ENCODE measurements around the gene DCAF10. TPM values are rescaled to one million over a fixed set of nuclear protein-coding genes. Genes with fewer than 3 reads are reported as not detected.

DCAF10 gene
- total and polyA plus RNA-seq, 2 of the 13 experiments (the other 11 are each of a cell fraction or from before 2014, with no cell fraction given), result 9.2 to 20.3 TPM

- TF ChIP-seq, protein P1, sequence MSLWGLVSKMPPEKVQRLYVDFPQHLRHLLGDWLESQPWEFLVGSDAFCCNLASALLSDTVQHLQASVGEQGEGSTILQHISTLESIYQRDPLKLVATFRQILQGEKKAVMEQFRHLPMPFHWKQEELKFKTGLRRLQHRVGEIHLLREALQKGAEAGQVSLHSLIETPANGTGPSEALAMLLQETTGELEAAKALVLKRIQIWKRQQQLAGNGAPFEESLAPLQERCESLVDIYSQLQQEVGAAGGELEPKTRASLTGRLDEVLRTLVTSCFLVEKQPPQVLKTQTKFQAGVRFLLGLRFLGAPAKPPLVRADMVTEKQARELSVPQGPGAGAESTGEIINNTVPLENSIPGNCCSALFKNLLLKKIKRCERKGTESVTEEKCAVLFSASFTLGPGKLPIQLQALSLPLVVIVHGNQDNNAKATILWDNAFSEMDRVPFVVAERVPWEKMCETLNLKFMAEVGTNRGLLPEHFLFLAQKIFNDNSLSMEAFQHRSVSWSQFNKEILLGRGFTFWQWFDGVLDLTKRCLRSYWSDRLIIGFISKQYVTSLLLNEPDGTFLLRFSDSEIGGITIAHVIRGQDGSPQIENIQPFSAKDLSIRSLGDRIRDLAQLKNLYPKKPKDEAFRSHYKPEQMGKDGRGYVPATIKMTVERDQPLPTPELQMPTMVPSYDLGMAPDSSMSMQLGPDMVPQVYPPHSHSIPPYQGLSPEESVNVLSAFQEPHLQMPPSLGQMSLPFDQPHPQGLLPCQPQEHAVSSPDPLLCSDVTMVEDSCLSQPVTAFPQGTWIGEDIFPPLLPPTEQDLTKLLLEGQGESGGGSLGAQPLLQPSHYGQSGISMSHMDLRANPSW (CRISPR knock-in tag; IDR thresholded peaks at IDR 0.05; ENCODE audit: borderline replicate concordance), result no peak; the same call in 1 of the 2 replicates
- TF ChIP-seq ZNF10 (CRISPR knock-in tag; IDR thresholded peaks at IDR 0.05; ENCODE audit: borderline replicate concordance, low read depth) (no peak), NFE2L2 (IDR thresholded peaks at IDR 0.05; ENCODE audit: low read length) (no peak), NCOA1 (CRISPR knock-in tag; IDR thresholded peaks at IDR 0.05) (peak; percentile 95), ZNF333 (CRISPR knock-in tag; IDR thresholded peaks at IDR 0.05; ENCODE audit: borderline replicate concordance) (no peak), ZNF264 (CRISPR knock-in tag; IDR thresholded peaks at IDR 0.05) (0 out of 2 replicates have a peak, but pooled peaks have one; percentile 3), ZFP41 (CRISPR knock-in tag; IDR thresholded peaks at IDR 0.05; ENCODE audit: borderline replicate concordance) (no peak), NFE2L1 (CRISPR knock-in tag; IDR thresholded peaks at IDR 0.05; ENCODE audit: borderline replicate concordance) (no peak), SRF (IDR thresholded peaks at IDR 0.05; ENCODE audit: low read depth, low read length) (no peak), SYNCRIP (IDR thresholded peaks at IDR 0.05; ENCODE audit: insufficient read depth, low read depth, low read length) (no peak), ZNF12 (CRISPR knock-in tag; IDR thresholded peaks at IDR 0.05) (no peak), ZBTB42 (CRISPR knock-in tag; IDR thresholded peaks at IDR 0.05) (peak; percentile 89; the same call in 1 of the 2 replicates), NFAT5 (CRISPR knock-in tag; IDR thresholded peaks at IDR 0.05) (peak; percentile 51; the same call in 1 of the 2 replicates), DMAP1 (CRISPR knock-in tag; IDR thresholded peaks at IDR 0.05) (peak; percentile 97), REL (CRISPR knock-in tag; conservative IDR thresholded peaks at IDR 0.05) (0 out of 2 replicates have a peak, but pooled peaks have one; percentile 16), ZBTB1 (CRISPR knock-in tag; IDR thresholded peaks at IDR 0.05; ENCODE audit: borderline replicate concordance) (no peak)
- TF ChIP-seq, protein P2, sequence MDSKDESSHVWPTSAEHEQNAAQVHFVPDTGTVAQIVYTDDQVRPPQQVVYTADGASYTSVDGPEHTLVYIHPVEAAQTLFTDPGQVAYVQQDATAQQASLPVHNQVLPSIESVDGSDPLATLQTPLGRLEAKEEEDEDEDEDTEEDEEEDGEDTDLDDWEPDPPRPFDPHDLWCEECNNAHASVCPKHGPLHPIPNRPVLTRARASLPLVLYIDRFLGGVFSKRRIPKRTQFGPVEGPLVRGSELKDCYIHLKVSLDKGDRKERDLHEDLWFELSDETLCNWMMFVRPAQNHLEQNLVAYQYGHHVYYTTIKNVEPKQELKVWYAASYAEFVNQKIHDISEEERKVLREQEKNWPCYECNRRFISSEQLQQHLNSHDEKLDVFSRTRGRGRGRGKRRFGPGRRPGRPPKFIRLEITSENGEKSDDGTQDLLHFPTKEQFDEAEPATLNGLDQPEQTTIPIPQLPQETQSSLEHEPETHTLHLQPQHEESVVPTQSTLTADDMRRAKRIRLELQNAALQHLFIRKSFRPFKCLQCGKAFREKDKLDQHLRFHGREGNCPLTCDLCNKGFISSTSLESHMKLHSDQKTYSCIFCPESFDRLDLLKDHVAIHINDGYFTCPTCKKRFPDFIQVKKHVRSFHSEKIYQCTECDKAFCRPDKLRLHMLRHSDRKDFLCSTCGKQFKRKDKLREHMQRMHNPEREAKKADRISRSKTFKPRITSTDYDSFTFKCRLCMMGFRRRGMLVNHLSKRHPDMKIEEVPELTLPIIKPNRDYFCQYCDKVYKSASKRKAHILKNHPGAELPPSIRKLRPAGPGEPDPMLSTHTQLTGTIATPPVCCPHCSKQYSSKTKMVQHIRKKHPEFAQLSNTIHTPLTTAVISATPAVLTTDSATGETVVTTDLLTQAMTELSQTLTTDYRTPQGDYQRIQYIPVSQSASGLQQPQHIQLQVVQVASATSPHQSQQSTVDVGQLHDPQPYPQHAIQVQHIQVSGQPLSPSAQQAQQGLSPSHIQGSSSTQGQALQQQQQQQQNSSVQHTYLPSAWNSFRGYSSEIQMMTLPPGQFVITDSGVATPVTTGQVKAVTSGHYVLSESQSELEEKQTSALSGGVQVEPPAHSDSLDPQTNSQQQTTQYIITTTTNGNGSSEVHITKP (CRISPR knock-in tag; IDR thresholded peaks at IDR 0.05; ENCODE audit: low read depth), result peak; percentile 62
These were observed 103.2 kb downstream of the DCAF10 start, which contains the start of gene SLC25A51 (continued) for GRCh38 chr9:37903647-37904444.

All from HepG2 (cell line).